Retinal pigment epithelial cell (primary cell): ENCODE results near the gene TFB2M.
"Not testable (repeated sequence)": the region's sequence is repeated elsewhere in the genome, so short reads cannot be mapped to it uniquely, and the experiment has no call there.

ENCODE experiments used
- DNase-seq: peaks from one replicate; pipeline ENCODE4 v3.0.0-alpha.2; 2010; ENCODE audit warnings: low read depth
- H3K4me3 ChIP-seq: 2 replicates; pipeline ENCODE4 v1.5.1; 2011; ENCODE audit warnings: mild to moderate bottlenecking, low read length, control low read depth, moderate library complexity
- CTCF ChIP-seq: conservative IDR thresholded peaks from 2 replicates; pipeline ENCODE4 v1.5.1; 2011; ENCODE audit warnings: low read depth, low read length, control low read depth, inconsistent platforms

The TFB2M gene

GRCh38 chr1:246566128-246566812, at the start of gene TFB2M, which contains the start of gene CNST:
TFB2M (minus strand) TSS chr1:246566261; CDS start chr1:246566138, 123 bp downstream.
CNST (plus strand) TSS chr1:246566456; CDS start chr1:246591563, 25,107 bp downstream.
- peak; percentile 96 for DNase-seq
- H3K4me3 ChIP-seq, result peak within 1 kb of the TSS; percentile 95

GRCh38 chr1:246613096-246613758, 47.2 kb upstream of the TFB2M start:
- DNase-seq, result no peak
- no peak for TF ChIP-seq CTCF
- H3K4me3 ChIP-seq, result no peak overlapping the region

More at GRCh38 chr1:246566128-246566812, at the start of gene TFB2M, which contains the start of gene CNST:
- TF ChIP-seq CTCF, result no peak

DNA sequence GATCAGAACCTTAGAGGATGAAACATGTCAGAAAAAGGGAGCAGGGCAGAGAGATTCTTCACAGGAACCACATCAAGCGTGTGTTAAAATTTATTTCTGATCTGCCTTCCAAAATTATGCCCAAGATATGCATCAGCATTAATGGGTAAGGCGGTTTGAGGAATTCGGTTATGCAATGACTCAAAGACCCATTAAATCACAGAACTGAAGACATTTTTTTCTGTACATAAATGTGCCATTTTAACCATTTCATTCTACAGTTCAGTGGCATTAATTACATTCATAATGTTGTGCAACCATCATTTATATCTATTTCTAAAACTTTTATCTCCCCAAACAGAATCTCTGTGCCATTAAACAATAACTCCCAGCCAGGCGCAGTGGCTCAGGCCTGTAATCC, 43.6 kb upstream of the TFB2M start:
- DNase-seq, result no peak
- TF ChIP-seq CTCF, result no peak
- no peak overlapping the region for H3K4me3 ChIP-seq

DNA sequence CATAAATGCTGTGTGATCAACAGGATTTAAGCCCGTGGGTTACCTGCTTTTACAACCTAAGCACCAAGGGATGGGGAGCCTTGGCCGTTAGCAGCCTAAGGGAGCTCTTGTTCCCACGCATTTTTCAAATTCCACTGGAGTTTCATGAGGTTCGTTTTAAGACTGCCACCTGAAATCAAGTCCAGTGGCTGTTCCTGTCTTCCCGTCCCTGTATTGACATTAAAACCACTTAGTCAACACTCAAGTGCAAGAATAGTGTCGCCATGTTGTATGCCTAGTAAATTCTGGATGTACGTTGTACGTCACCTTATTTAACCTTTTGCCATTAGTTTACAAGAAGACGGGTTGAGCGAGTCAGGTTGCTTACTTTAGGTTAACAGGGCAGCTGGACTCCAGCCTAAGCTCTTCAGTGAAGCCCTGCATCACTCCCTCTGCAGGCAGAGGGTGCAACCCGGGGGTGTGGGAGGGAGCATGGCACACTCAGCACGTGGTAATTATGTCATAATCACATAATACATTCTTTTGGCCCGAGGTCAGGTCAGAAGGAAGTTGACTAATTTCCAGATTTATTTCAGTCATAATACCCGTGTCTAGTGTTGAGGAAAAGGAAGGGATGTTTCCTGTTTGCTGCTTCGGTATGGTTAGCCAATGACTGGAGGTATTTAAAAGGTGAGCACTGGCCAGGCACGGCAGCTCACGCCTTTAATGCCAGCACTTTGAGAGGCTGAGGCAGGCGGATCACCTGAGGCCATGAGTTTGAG, 42.7 kb upstream of the TFB2M start:
- TF ChIP-seq CTCF, result peak; percentile 45
- DNase-seq, result peak; percentile 98
- H3K4me3 ChIP-seq, result peak overlapping the region; percentile 31

- no peak for DNase-seq
- no peak overlapping the region for H3K4me3 ChIP-seq
- TF ChIP-seq CTCF, result no peak
These were observed 41.4 kb upstream of the TFB2M start for GRCh38 chr1:246607462-246607861.

DNA sequence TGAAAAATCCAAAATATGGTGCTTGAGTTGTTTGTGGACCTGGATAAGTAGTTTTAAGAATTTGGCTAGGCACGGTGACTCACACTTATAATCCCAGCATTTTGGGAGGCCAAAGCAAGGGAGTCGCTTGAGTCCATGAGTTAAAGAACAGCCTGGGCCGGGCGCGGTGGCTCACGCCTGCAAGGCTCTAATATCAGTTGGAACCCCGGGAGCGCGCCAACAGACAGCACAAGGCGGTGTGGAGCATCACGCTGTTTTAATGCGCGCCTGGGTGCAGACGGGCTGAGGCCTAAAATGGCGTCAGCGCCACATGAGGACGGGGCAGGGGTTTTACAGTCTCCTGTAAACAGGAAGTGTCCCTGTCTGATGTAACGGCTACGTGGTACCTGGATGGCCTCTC, 39.2 kb upstream of the TFB2M start:
- DNase-seq, H3K4me3 ChIP-seq: not testable (repeated sequence)

DNA sequence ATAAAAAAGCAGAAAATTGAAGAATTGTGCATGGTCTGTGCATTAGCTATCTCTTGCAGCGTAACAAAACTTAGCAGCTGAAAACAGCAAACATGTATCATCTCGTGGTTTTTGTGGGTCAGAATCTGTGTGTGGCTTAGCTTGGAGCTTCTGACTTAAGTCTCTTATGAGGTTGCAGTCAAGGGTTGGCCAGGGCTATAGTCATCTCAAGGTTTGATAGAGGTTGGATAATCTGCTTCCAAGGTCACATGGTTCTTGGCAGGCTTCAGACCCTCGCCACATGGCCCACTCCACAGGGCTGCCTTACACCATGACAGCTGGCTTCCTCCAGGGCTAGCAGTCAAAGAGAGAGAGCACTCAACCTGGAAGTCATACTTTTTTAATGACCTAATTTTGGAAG, 36.1 kb upstream of the TFB2M start:
- no peak for DNase-seq
- no peak overlapping the region for H3K4me3 ChIP-seq
- no peak for TF ChIP-seq CTCF
